HG02970 (cell line): ENCODE measurements around the gene PLA2R1.
"Not testable (repeated sequence)": the region's sequence is repeated elsewhere in the genome, so short reads cannot be mapped to it uniquely, and the experiment has no call there.

Experiments
- ATAC-seq: cut with Tn5 transposase; IDR thresholded peaks from one replicate; pipeline ENCODE4 v1.9.1; 2021; ENCODE audit warnings: mild to moderate bottlenecking, moderate library complexity, moderate number of reproducible peaks; ENCODE audit not compliant: unreplicated experiment, low FRiP score

Gene PLA2R1

DNA sequence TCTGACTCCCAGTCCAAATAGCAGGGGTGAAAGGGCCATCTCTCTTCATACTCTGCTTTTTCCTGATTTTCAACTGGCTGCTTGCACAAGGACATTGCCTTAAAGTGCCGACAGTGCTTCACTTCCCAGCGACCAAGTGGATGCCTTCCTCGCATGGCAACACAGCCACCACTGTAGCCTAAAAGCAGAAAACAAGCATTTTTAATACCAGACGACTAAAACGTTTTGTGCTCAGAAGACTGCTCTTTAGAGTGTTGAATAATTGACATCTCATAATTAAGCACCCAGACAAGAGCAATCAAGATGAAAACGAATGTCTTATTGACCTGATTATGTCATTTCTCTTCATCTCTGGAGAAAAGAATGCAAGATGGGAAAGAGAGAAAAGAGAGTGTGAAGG lies 75.2 kb downstream of the PLA2R1 start:
- no peak for ATAC-seq

DNA sequence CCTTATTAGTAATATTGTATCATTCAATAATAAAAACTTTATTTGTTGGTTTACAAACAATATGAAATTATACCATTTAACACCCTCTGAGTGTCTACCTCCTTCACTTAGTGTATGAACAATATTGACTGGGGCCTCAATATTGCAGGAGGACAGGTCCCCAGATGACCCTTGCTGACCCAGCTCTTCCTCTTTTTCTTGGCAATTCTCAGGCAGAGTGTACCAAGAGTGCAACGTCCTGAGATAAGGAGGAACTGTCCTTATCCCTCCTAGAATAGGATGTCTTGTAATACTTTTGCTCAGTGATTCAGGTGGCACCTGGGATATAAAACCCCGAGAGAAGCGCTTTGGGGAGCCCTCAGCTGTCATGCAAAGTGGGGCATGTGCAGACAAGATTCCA lies 76.8 kb downstream of the PLA2R1 start:
- ATAC-seq: no peak

DNA sequence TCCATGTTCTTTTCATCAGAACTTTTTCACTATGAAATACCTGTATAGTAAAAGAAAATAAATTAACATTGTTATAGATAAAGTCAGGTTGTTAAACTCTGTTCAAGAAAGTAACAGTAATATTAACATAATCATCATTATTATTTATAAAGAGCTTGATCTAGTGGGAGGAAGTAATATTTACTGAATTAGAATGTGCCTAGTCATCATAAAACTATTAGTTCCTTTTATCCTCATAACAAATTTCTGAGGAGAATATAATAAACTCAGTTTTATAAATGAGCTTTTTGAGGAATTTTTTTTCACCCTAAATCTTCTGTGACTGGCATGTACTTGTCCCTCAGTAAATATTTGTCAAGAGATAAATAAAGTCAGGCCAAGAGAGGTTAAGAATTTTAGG lies 78.4 kb downstream of the PLA2R1 start:
- ATAC-seq: no peak

DNA sequence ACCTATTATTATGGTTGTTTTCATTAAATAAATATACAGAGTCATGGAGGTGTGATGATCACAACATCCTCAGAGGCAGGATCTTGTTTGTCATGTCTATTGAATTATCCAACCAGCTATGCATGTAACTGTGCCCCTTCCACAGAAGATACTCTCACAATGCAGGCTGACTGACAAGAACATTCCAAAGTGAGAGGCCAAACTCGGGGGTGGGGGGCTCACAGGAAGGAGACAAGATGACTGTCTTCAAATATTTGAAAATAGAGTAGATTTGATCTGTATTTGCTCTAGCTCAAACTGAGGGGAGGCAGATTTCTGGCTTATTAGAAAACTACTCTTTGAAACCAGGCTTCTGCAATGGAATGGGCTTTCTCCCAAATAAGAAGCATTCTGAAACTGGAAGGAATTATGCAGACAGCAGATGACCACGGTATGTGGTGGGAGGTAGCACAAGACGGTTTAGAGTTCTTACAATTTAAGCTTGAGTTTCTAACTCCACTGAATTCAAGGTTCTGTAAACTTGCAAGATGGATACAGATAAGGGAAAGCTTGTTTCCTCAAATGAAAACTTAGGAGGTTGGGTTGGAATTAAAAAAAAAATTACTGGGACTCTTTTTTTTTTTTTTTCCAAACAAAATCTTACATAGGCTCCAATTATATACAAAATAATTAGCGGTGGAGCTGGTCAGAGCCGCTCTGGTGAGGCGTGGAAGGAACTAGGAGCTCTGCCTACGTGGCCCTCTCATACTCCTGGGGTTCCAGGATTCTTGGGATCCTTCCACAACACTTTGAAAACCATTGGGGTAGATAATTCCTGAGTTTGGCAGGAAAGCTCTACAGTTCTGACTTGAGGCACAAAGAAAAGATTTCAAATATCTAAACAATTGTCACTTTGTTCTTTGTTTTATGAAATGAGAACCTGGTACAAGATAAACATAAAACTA lies 79.3 kb downstream of the PLA2R1 start:
- no peak for ATAC-seq

DNA sequence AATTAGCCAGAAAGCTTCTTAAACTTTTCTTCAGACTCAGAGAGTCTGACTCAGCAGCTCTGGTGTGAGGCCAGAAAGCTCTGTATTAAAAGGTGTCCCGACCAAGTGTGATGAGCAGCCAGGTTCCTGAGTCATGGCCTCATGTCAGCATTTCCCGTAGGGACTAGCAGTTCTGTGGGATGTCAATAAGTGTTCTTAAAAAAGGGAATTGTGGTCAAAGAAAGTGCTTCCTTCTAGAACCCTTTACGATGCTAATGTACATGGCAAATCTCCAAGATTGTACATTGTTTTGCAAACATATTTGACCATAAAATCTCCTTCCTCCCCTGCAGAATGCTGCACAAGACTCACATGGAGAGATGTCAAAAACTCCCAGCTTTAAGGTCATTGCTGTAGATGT lies 80.1 kb downstream of the PLA2R1 start:
- no peak for ATAC-seq

DNA sequence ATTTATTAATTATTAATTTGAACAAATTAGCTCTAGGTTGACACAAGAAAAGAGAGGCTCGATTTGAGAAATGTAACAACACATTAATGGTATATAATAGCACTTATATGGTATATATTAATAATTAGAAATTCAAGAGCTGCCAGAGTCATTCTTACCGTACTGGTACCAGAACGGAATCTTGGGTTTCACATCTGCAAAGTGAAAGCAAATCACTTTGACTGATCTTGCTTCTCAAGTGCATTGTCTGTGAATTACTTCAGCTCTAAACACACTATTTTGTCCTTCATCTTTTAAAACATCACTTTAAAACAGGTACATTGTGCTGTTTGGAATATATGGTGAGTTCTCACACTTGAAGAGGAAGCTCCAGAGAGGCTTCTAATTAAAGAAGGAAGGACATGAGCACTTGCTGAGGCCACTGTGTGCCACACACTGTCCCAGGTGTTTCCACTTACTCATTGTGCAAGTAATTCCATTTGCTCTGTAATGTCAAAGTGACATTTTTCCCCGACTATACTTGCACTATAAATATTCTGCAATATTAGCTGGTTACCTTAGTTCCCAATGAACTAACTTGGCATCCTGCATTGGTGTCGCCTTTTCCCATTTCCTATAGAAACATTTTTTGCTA lies 85.8 kb downstream of the PLA2R1 start:
- ATAC-seq: no peak

DNA sequence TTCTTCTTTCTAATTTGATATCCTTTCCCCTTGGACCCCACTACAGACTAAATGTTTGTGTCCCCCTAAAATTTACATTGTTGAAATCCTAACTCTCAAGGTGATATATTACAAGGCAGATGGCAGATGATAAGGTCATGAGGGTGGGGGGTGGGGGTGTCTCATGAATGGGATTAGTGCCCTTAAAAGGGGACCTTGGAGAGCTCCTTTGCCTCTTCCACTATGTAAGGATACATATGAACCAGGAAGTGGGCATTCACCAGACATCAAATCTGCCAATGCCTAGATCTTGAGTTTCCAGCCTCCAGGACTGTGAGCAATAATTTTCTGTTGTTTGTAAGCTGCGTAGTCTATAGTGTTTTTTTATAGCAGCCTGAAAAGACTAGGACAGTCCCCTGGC lies 89.1 kb downstream of the PLA2R1 start:
- ATAC-seq: no peak

DNA sequence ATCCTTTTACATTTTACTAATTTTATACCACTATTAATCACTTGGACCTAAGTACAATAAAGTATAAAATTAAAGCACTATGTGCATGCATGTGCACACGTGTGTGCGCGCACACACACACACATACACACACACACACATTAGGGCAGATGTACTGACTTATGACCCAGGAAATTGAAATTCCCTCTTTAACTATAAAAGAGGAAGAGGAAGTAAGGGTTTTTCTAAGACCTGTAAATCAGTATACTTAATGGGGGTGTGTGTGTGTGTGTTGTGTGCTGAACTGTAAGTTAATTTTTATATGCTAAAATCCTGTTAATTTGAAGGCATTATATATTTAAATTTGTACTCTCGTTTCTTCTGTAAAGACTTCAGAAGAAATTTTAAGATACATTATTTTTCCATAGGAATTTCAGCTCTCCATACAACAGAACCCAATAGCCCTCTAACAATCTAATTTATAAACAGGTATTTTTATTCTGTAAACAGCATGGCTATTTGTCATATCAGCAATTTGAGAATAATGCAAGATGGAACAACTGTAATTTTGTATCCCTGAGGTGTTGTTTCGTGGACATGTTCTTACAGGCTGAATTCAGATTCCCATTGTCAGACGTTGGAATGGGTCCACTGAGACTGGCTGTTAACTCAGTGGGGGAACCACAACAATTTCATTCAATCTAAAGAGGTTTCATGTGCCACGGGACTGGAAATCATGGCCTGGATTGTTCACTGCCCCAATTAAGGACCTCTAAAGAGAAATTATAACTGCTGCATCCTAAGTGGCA lies 90.9 kb downstream of the PLA2R1 start:
- no peak for ATAC-seq

DNA sequence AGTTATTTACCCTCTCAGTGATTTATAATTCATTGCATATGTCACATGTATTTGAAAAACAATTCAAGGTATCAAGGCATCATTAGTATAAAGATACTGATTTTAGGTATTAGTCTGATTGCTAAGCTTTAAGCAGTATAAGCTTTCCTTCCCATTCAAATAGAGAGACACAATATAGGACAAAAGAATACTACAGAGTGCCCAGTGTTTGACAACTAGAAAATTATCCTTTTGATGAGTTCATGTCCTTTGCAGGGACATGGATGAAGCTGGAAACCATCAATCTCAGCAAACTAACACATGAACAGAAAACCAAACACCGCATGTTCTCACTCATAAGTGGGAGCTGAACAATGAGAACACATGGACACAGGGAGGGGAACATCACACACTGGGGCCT lies 91.9 kb downstream of the PLA2R1 start:
- not testable (repeated sequence) for ATAC-seq

DNA sequence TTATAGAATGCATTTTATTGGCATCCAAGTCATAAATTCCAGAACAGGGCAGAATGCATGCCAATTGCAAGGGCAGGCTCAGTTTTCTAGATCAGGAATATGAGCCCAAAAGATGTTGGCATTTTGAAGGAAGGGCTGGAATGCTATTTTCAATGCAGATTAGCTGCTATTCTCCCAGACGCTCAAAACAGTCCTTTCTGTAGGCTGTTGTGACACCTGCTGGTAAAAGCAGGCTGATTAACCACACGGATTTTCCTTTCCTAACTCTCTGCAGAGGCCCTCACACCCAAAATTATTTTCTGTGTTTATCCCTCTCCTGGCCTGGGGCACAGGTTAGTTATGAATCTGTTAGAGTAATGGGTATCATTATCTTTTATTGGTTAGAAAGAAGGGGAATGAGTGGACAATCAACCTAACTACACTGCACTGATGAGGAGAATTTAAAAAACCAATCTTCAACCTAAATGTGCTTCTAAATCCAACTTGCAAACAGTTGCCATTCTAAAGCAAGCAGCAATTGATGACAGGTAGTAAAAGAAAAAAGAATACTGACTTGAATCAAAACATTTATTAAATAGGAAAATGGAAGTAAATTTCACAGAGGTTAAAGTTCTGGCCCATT lies 94.0 kb downstream of the PLA2R1 start:
- ATAC-seq: no peak

DNA sequence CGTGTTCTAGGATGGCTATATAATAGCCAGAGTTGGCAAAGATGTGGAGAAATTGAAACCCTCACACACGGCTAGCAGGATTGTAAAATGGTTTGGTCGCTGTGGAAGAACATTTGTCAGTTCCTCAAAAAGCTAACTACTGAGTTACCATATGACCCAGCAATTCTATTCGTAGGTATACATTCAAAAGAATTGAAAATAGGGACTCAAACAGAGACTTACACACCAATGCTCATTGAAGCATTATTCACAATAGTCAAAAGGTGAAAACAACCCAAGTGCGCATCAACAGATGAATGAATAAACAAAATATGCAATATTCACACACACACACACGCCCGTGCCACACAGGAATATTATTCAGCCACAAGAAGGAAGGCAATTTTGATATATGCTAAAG lies 98.7 kb downstream of the PLA2R1 start:
- no peak for ATAC-seq

DNA sequence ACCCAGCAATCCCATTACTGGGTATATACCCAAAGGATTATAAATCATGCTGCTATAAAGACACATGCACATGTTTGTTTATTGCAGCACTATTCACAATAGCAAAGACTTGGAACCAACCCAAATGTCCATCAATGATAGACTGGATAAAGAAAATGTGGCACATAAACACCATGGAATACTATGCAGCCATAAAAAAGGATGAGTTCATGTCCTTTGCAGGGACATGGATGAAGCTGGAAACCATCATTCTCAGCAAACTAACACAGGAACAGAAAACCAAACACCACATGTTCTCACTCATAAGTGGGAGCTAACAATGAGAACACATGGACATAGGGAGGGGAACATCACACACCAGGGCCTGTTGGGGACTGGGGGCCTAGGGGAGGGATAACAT lies 99.9 kb downstream of the PLA2R1 start:
- not testable (repeated sequence) for ATAC-seq

DNA sequence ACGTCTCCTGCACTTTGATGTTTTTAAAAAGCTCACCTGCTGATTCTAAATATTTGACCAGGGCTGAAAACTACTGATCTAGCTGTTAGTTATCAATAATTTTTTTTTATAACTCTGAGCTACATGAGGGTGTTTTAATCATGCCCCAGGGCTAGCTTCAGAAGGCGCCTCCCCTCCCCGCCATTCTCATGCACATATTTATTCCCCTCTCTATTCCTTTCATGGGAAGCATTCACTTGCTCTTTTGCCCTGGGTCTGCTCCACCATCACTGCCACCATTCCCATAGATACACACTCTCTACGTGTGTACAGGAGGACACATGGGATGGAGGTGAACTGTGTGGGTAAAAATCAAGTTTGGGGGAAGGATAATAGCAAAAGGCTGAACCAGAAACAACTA lies 101.0 kb downstream of the PLA2R1 start:
- no peak for ATAC-seq

DNA sequence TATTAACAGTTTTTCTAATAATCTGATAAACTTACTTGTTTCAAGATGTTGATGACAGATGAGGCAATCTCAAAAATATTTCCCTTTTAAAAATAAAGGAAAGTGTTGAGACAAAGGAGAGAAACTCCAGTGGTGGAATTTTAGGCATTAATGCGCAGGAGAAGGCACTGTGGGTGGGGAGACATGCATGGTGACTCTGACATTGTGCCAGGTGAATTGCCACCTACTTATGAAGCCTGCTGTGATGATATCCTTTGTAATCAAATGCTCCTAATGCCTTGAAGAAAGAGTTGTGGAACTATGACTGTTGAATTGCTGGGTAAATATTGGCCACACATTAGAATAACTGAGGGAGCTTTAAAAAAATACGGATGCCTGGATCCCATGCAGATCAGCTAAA lies 101.4 kb downstream of the PLA2R1 start:
- ATAC-seq: no peak

DNA sequence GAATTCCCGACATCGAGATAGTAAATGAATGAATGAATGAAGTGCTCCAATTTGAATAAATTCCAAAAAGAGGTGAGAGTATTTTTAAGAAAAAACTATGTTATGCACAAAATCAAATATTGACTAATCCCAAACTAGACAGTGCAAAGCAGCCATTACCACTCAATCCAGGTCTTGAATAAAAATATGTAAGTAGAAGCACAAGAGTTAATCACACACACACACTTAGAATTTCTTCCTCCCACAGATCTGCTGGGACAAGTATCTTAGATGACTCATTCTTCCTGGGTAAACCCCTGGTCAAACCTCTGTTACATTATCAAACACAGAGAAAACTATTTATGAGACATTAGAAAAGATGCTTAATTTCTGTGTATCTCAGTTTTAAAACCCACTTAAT lies 102.0 kb downstream of the PLA2R1 start:
- ATAC-seq: no peak

DNA sequence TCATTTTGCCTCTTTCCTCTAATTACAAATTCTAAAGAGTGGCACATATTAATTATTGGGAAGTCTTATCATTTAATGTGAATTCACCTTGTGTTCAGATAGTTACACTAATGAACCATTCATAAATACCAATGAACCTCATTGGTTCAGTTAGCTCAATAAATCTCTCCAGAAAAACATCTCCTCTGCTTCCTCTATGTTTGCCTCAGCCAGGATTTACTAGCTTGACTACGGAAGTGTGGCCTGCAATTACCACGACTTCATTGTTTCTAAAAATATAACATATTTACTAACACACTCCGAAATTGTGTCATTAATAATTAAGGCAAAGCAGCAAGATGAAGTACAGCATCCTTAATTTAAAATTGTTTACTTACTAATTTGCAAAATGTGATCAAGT lies 103.3 kb downstream of the PLA2R1 start:
- ATAC-seq: no peak

DNA sequence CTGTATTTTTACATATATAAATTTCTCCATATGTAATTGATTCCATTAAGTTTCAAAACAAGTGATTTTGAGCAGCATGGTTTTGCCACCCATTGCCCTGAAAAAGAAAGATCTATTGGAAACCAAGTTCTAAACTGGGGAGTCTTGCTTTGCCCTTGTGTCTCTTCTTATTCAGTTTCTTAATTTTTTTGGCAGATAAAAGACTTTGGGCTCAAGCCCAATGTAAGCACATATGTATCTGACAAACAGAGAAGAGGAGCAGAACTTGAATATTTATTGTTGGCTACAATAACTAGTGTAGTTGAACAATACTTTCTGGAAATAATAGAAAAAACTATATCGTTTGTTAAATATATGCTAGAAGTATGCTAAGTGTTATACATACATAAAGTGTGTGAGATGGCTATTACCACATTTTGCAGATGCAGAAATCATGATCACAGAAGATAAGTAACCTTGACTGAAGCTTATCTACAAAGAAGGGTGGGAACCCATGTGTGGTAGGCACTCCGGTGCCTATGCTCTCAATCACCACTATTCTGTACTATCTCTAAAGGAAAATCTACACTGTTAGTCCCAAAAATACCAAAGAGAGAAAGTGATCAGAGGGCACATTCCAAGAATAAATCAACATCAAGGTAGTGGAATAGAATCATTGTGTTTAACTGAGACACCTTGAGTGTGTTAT lies 109.1 kb downstream of the PLA2R1 start:
- no peak for ATAC-seq

DNA sequence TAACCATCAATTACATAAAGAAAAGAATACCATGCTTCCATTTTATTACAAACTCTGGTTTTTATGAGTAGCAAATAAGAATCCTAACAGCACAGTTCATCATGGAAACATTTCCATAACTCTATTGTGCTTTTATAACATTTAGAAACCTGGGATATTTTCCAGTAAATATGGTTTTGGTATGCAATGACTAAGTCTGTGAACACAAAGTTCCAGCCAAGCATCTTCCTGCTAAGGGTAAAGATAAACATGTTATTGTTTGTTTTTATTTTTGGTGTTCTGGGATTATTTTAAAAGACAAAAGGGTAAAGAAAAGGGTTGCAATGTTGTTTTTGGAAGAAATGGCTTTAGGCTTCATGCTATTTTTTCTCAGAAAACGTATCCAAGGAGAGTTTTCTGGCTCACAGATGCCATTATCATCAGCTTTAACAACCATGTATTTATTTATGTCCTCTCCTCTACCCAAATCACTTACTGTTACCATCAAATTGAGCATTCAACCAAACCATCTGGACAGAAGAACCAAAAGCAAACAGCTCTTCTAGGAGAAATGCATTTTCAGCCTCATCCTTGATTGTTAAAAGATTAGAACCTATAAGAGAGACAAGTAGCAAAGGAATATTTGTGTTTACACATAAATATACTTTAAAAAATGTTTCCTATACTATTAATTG lies 116.0 kb downstream of the PLA2R1 start:
- no peak for ATAC-seq

DNA sequence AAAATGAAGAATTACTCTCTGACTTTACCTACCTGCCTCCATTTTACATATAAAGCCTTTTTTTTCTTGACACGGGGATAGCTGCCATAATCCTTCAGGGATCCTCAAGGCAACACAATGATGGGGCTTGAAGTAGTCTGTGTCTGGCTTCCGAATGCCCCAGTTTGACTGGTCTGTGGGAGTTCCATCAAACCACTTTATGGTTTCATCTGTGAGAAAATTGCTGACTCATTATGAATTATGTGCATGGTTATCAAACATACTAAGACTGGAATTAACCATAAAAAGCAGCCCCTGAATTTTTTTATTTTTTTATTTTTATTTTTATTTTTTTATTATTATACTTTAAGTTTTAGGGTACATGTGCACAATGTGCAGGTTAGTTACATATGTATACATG lies 117.5 kb downstream of the PLA2R1 start:
- no peak for ATAC-seq

DNA sequence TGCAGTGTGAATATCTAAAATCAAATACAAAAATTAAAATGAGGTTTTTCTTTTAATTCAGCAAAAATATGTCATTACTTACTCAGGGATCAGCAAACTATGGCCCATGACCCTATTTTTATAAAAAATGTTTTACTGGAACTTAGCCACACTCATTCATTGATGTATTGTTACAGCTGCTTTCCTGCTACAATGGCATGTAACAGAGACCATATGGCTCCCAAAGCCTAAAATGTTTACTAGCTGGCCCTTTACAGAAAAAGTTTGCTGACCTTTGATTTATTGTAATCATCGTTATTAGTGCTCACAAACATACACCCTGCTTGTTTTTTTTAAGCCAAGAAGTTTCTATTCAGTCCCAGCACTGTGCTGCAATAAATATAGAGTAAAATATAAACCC lies 120.3 kb downstream of the PLA2R1 start:
- ATAC-seq: no peak
